Brain microvascular endothelial cell (primary cell): ENCODE results near the gene PTHLH.

Source experiments
- DNase-seq: peaks from one replicate; pipeline ENCODE4 v3.0.0-alpha.2; 2020
- H3K27ac ChIP-seq: fragments of 250-450 bp; sonication (Bioruptor Pico); 2 replicates; pipeline ENCODE4 v1.5.1; 2020; ENCODE audit warnings: mild to moderate bottlenecking, moderate library complexity
- H3K27me3 ChIP-seq: fragments of 250-450 bp; sonication (Bioruptor Pico); replicated peaks from 2 replicates; pipeline ENCODE4 v1.5.1; 2020; ENCODE audit warnings: mild to moderate bottlenecking
- H3K36me3 ChIP-seq: fragments of 250-450 bp; sonication (Bioruptor Pico); replicated peaks from 2 replicates; pipeline ENCODE4 v1.5.1; 2020; ENCODE audit warnings: mild to moderate bottlenecking
- H3K4me3 ChIP-seq: 2 replicates; pipeline ENCODE4 v1.5.1; 2011; ENCODE audit warnings: low read depth, mild to moderate bottlenecking, control low read depth, low read length, moderate library complexity
- CTCF ChIP-seq: IDR thresholded peaks from 2 replicates; pipeline ENCODE4 v1.5.1; 2011; ENCODE audit warnings: low read depth, mild to moderate bottlenecking, moderate library complexity, low read length, control low read depth, inconsistent platforms; ENCODE audit errors: missing control alignments
- in situ Hi-C: cut with HindIII; loops from 2 replicates; pipeline ENCODE4 v1.10.0; 2017; ENCODE audit warnings: low sequenced_read_pairs, low pct_ligation_motif_present

PTHLH gene

GRCh38 chr12:27968972-27969623, 3.4 kb downstream of the PTHLH start:
- Histone ChIP-seq H3K27ac (no peak overlapping the region), H3K4me3 (peak overlapping the region; percentile 68), H3K36me3 (no peaks in the 10 kb centered on the region), H3K27me3 (no peaks in the 10 kb centered on the region)
- no peak for TF ChIP-seq CTCF
- in situ Hi-C loops, result loop anchor here (25.0 kb wide), 1 partner anchor 193 kb away; no protein-coding TSS in a partner anchor
- DNase-seq, result no peak

- TF ChIP-seq CTCF, result no peak
- Histone ChIP-seq H3K4me3 (no peak overlapping the region), H3K36me3 (no peaks in the 10 kb centered on the region), H3K27me3 (no peaks in the 10 kb centered on the region), H3K27ac (no peak overlapping the region)
- DNase-seq, result no peak
- in situ Hi-C loops, result loop anchor here (25.0 kb wide), 1 partner anchor 195 kb away; no protein-coding TSS in a partner anchor
Measured at GRCh38 chr12:27967551-27968054, 4.9 kb downstream of the PTHLH start.

GRCh38 chr12:27966870-27967269, 5.7 kb downstream of the PTHLH start:
- TF ChIP-seq CTCF, result no peak
- no peaks in the 10 kb centered on the region for H3K36me3 ChIP-seq
- H3K4me3 ChIP-seq, result no peak overlapping the region
- in situ Hi-C loops, result loop anchor here (25.0 kb wide), 1 partner anchor 195 kb away; no protein-coding TSS in a partner anchor
- H3K27me3 ChIP-seq, result no peaks in the 10 kb centered on the region
- peak; percentile 91 for DNase-seq
- peak overlapping the region; percentile 48 for H3K27ac ChIP-seq

GRCh38 chr12:27965966-27966365, 6.6 kb downstream of the PTHLH start:
- Histone ChIP-seq H3K27me3 (no peaks in the 10 kb centered on the region), H3K36me3 (no peaks in the 10 kb centered on the region), H3K4me3 (no peak overlapping the region), H3K27ac (peak overlapping the region; percentile 48)
- in situ Hi-C loops, result loop anchor here (25.0 kb wide), 1 partner anchor 196 kb away; no protein-coding TSS in a partner anchor
- DNase-seq, result no peak
- no peak for TF ChIP-seq CTCF

GRCh38 chr12:27965411-27965810, 7.1 kb downstream of the PTHLH start:
- H3K27me3 ChIP-seq, result no peaks in the 10 kb centered on the region
- H3K36me3 ChIP-seq, result no peaks in the 10 kb centered on the region
- TF ChIP-seq CTCF, result no peak
- DNase-seq, result no peak
- no peak overlapping the region for H3K4me3 ChIP-seq
- in situ Hi-C loops, result loop anchor here (25.0 kb wide), 1 partner anchor 197 kb away; no protein-coding TSS in a partner anchor
- H3K27ac ChIP-seq, result peak overlapping the region; percentile 48
